ENCODE results near the gene NCMAP.

The NCMAP gene

GRCh38 chr1:24622218-24622617 is 66.3 kb downstream of the NCMAP start:
- H3K4me3 ChIP-seq (ENCODE audit: low read depth, low read length), result no peak overlapping the region
- no peak for TF ChIP-seq CTCF (IDR thresholded peaks at IDR 0.05; ENCODE audit: low read depth, low read length)
- no peak for TF ChIP-seq POLR2A (IDR thresholded peaks at IDR 0.05; ENCODE audit: extremely low read depth, insufficient read length)
- no peak for TF ChIP-seq MYC (IDR thresholded peaks at IDR 0.05; ENCODE audit: low read depth, low read length)
- no peak for TF ChIP-seq MAX (IDR thresholded peaks at IDR 0.05; ENCODE audit: low read depth, low read length)
- no peak for DNase-seq (ENCODE audit: low read depth)

GRCh38 chr1:24632832-24633175 is 76.9 kb downstream of the NCMAP start:
- no peak for TF ChIP-seq MYC (IDR thresholded peaks at IDR 0.05; ENCODE audit: low read depth, low read length)
- no peak for TF ChIP-seq POLR2A (IDR thresholded peaks at IDR 0.05; ENCODE audit: extremely low read depth, insufficient read length)
- no peak for TF ChIP-seq CTCF (IDR thresholded peaks at IDR 0.05; ENCODE audit: low read depth, low read length)
- TF ChIP-seq MAX (IDR thresholded peaks at IDR 0.05; ENCODE audit: low read depth, low read length), result no peak
- no peak overlapping the region for H3K4me3 ChIP-seq (ENCODE audit: low read depth, low read length)
- no peak for DNase-seq (ENCODE audit: low read depth)

- peak; percentile 53 for TF ChIP-seq CTCF (IDR thresholded peaks at IDR 0.05; ENCODE audit: low read depth, low read length)
- no peak for TF ChIP-seq MYC (IDR thresholded peaks at IDR 0.05; ENCODE audit: low read depth, low read length)
- H3K4me3 ChIP-seq (ENCODE audit: low read depth, low read length), result no peak overlapping the region
- DNase-seq (ENCODE audit: low read depth), result peak; percentile 75
These were observed 79.4 kb downstream of the NCMAP start for GRCh38 chr1:24635195-24635843.

- TF ChIP-seq MYC (IDR thresholded peaks at IDR 0.05; ENCODE audit: low read depth, low read length) (no peak), MAX (IDR thresholded peaks at IDR 0.05; ENCODE audit: low read depth, low read length) (no peak), CTCF (IDR thresholded peaks at IDR 0.05; ENCODE audit: low read depth, low read length) (no peak), POLR2A (IDR thresholded peaks at IDR 0.05; ENCODE audit: extremely low read depth, insufficient read length) (no peak)
- no peak overlapping the region for H3K4me3 ChIP-seq (ENCODE audit: low read depth, low read length)
- no peak for DNase-seq (ENCODE audit: low read depth)
These were observed 80.9 kb downstream of the NCMAP start for GRCh38 chr1:24636661-24637357.

GRCh38 chr1:24639094-24639493 is 83.2 kb downstream of the NCMAP start:
- DNase-seq (ENCODE audit: low read depth), result no peak
- TF ChIP-seq MYC (IDR thresholded peaks at IDR 0.05; ENCODE audit: low read depth, low read length) (no peak), MAX (IDR thresholded peaks at IDR 0.05; ENCODE audit: low read depth, low read length) (no peak), POLR2A (IDR thresholded peaks at IDR 0.05; ENCODE audit: extremely low read depth, insufficient read length) (no peak), CTCF (IDR thresholded peaks at IDR 0.05; ENCODE audit: low read depth, low read length) (no peak)
- no peak overlapping the region for H3K4me3 ChIP-seq (ENCODE audit: low read depth, low read length)

Measured in NB4 (cell line).